HG02678 (cell line): ENCODE results near the gene ACSF3.
"Not testable (repeated sequence)": the region's sequence is repeated elsewhere in the genome, so short reads cannot be mapped to it uniquely, and the experiment has no call there.

Experiments
- ATAC-seq: cut with Tn5 transposase; IDR thresholded peaks from one replicate; pipeline ENCODE4 v1.9.1; 2021; ENCODE audit warnings: mild to moderate bottlenecking, moderate library complexity; ENCODE audit not compliant: unreplicated experiment

ACSF3 gene

DNA sequence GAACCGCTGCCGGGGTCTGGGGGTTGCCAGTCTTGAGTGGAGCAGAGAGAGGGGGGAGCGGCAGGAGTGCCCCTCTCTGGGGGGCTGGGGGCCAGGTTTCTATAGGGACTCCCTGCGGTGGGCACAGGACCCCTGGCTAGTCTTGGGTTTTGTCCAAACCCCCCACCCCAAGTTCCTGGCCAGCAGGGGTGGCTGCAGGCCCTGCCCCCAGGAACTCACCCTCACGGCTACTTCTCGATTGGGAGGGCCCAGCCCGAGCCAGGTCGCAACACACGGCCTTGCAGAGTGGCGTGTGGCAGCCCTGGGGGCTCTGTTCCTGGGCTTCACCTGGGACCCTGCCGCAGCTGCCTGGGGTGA, 78.5 kb downstream of the ACSF3 start:
- ATAC-seq = no peak

DNA sequence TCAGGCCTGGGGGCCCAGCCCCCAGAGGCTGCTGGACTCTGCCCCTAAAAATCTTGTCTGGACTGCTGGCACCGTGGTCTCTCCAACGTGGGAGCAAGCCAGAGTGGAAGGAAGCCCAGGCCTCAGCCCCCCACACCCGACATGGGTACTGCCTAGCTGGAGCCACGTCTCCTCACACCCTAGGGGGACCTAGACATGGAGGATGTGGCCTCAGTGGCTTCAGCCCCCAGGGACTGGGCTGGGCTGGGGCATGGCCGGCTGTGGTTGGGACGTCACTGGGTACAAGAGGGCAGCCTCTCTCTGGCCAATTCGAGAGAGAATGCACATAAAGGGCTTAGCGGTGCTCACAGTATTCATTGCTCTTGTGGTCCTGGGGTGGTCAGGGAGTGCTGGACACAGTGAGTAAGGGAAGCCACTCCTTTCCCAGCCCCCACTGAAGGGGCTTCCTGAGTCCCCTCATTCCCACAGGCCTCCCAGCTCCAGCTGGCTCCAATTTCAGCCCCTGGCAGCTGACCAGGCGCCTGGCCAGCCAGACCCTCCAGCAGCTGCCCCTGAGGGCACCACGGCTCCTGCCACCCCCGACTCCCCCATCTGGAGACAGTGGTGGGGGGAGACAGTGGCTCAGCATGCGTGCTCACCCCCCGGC, 79.0 kb downstream of the ACSF3 start:
- no peak for ATAC-seq

DNA sequence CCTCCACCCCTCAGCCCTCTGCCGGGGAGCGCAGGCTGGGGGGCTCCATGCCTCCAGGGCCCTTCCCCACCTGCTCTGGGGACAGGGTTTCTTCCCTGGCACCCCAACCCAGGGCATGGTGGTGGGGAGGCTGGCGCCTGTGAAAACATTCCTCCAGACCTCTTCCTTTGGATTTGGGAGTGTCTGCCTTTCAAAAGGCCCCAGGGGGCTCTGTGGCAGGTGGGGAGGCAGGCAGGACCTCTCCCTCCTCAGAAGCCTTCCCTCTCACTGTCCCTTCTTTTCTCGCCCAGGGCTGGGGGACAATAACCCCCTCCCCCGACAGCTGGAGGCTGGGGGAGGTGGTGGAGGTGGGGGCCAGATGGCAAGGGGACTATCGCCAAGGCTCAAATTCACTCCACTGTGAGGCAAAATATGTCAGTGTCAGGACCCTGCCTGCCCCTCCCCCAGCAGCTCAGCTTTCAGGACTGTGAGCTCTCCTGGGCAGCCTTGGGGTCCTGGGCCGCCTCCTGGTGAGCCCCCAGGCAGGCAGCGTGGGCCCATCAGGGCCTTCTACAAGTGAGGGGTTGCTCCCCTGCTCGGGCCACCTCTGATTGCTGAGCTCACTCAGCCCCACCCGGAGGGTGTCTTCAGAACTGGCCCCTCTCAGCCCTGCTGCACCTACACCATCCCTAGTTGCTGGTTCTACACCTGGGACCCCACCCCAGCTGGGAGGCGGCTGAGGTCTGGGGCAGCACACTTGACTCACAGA, 79.7 kb downstream of the ACSF3 start:
- ATAC-seq = no peak

DNA sequence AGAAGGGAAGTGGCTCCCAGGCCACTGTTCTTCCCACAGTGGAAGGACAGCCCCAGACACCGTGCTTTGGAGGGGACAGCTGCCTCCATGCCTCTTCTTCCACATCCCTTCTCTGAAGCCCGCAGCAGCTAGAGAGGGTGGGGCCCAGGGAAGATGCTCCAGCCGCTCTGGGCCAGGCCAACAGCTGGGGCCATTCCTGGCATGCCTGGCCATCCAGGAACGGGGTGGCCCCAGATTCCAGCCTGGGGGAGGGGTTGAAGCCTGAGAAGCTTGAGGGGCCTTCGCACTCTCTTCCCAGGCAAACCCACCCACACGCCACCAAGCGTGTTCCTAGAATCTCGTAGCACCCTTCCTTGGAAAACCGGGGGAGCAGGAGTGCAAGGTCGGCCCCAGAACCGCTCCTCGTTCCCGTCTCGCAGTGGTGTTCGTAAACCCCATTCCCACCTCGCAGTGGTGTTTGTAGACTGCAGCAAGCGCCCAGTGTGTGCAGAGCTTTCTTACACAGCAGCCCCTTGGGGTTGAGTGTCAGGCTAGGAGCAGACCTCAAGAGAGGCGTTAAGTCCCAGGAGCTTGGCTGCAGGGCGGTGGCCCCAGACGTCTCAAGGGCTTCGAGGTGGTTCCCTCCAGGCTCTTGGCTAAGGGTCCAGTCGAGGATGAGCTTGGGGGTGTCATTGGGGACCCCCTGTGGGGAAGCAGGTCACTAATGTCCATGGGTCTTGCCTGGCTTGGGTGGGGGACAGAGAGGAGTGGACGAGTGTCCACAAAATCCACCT, 80.6 kb downstream of the ACSF3 start:
- ATAC-seq = no peak

DNA sequence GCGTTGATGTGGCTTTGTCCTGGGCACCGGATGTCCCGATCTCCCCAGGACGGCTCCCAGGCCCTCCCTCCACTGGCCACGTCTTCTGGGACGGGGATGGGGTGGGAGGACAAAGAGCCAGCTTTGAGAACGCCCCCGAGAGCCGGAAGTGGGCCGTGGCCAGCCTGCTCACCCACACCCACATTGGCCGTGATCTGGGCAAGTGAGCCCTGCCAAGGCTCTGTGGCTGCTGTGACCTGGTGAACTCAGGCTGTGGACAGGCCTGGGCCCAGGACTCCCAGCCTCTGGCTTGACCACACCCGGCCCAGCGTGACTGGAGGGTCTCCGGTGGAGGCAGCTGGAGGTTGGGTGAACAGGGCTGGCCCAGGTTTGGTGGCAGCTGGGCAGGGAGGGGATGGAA, 81.2 kb downstream of the ACSF3 start:
- ATAC-seq = no peak

DNA sequence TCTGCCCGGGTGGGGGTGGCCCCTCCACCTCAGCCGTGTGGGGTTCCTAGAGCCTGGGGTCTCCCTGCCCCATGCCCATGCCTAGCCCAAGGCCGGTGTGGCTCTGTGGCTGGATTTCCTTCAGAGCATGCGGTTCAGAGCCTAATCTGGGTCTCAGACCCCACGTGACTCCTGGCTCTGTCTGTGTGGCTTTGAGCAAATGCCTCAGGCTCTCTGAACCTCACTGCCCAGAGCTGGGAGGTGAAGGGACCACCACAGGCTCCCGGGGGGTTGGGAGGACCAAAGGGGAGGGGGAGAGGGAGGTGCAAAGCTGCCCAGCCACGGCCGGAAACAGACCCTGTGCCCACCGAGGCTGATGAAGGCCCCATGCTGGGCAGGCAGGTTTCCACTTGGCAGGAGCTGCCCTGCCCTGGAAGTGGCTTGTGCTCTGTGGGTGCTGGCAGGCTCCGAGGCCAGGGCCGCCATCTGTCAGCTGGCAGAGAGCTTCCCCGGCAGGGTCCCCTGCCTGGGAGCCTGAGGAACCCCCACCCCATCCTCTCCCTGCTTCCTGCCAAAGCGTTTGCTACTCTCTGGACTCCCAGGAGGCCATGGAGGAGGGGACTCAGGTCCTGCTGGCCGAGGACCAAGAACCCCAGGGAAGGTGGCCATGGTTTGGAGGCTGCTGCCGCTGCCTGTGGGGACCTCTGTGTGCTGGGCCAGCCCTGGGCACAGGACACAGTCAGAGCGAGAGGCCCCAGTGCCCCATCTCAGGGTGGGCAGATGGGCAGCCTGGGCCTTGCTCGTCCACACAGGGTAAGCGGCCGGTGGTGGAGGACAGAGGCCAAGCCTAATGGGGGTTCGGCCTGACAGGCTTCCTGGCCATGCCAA, 81.9 kb downstream of the ACSF3 start:
- ATAC-seq = no peak

DNA sequence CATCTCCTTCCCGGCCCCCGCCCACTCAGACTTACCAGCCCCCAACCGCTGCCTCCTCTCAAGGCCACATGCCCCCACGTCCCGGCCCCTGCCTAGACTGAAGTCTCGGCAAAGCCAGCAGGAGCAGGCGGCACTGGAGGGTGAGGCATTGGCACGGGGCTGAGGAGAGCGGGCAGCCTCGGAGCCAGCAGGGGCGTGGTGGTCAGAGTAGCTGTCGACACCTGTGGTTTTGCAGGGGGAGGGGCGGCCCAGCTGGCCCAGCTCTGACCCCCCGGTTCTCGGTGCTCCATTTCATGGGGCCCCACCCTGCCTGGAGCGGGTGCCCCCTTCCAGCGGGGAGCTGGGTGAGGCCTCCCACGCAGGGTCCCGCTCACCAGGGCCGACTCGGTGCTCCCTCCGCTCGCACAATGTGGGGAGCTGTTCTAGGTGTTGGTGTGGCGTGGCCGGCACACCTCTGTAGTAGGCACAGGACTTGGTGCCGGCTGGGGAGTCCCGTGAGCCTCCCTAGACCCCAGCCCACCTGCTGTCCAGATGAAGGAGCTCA, 82.6 kb downstream of the ACSF3 start:
- ATAC-seq = no peak

DNA sequence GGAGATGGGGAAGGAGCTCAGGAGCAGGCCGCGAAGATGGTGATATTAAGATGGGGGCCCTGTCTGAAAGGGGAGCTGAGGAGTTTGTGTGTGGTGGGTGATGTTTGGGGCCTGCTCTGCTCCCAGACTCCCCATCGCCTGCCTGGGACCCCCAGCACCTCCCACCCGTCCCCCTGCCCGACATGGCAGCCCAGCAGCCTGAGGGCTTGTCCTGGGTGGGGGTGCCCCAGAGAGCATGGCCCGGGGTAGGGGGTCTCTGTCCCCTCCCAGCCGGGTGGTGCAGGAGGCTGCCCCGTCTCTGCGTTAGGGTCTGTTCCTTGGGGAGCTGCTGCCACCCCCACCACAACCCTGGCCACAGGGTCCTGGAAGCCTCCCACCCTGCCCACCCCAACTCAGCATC, 83.1 kb downstream of the ACSF3 start:
- ATAC-seq = no peak

DNA sequence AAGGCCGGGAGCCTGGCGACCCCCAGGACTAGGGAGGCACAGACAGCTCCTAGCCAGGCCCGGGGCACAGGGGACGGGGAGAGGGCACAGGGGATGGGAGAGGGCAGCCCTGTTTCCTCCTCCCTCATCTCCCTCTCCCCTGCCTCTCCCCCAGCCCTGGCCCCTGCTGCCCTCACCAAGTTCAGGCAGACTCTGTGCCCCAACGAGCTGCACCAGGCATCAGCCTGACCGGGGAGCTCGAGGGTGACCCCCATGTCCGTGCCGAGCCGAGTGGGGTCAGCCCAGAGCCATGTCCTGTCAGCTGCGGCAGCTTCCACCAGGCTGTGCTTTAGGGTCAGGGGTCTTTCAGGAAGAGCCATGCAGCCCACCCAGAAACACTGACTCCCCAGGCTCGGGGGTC, 83.8 kb downstream of the ACSF3 start:
- ATAC-seq = no peak

DNA sequence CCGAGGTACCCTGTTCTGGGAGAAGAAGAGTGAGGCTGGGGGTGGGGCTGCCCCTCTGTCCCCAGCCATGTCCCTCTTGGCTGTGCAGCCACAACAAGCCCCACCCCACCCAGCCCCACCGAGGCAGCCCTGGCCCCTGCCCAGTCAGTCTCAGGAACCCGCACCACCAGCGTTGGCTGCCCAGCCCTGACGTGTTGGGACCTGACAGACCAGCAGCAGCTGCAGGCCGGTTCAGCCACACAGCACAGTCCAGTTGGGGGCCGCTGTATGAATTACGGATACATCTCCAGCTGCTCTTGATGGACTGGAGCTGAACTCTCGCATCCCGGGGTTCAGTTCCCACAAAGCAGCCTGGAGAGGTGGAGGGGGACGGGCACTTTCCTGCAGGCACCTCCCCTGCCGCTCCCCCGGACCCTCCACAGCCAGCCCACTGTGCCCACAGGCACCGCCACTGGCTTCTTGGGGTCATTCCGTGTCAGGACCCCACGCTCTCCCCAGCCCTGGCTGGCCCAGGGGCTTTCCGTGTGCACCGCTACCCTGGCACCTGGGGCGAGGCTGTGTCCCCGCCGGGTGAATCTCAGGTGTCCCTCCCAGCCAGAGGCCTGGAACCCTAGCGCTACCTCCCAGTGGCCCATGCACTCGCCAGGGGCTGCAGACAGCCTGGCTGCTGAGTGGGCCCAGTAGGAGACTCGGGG, 84.9 kb downstream of the ACSF3 start:
- no peak for ATAC-seq

DNA sequence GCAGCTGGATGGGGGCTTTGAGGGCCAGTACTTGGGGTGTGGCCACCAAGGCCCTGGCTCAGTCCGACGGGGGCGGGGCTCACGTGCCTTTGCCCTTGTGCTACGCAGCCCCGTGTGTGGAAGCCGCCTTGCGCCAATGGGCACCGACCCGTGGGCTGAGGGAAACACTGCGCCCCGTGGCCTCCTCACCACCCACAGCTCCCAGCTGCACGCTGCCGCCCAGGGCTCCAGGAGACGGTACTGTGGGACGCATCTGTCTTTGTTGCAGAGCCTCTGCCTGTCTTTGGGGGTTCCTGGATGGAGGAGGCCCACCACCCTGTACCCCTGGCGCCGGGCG, 85.5 kb downstream of the ACSF3 start:
- no peak for ATAC-seq

DNA sequence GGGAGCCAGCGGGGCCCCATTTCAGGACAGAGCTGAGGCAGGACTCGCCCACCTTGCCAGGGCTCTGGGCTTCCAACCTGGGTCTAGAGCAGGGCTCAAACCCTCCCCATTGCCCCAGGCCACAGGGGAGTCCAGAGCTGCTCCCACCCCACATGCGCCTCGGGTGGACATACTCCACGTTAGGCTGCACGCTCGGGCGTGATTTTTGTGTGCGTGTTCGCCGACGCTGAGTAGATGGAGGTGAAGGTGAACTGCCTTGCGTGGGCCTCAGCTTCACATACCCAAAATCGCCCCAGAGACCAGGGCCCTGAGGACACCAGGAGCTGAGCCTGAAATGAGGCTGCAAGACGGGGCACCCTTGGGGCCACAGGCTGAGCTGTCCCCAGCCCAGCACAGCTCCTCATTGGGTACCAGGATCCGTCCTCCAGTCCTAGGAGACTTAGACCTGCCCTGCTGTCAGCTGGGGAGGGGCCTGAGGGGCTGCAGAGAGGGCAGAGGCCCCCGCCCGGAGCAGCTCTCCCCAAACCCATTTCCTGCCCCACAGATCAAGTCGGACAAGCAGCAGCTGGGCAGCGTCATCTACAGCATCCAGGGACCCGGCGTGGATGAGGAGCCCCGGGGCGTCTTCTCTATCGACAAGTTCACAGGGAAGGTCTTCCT, 86.1 kb downstream of the ACSF3 start:
- no peak for ATAC-seq

DNA sequence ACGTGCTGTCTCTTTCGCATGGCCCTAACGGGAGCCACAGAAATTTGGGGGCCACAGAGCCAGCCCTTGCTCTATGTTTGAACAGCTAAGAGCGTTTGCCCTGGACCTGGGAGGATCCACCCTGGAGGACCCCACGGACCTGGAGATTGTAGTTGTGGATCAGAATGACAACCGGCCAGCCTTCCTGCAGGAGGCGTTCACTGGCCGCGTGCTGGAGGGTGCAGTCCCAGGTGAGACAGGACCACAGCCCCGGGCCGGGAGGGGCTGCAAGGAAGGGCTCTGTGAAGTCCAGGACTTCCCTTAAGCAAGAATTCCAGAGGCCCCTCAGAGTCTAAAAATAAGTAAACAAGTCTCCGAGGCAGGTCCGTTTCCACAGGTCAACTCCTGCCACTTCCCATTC, 89.8 kb downstream of the ACSF3 start:
- ATAC-seq = no peak

DNA sequence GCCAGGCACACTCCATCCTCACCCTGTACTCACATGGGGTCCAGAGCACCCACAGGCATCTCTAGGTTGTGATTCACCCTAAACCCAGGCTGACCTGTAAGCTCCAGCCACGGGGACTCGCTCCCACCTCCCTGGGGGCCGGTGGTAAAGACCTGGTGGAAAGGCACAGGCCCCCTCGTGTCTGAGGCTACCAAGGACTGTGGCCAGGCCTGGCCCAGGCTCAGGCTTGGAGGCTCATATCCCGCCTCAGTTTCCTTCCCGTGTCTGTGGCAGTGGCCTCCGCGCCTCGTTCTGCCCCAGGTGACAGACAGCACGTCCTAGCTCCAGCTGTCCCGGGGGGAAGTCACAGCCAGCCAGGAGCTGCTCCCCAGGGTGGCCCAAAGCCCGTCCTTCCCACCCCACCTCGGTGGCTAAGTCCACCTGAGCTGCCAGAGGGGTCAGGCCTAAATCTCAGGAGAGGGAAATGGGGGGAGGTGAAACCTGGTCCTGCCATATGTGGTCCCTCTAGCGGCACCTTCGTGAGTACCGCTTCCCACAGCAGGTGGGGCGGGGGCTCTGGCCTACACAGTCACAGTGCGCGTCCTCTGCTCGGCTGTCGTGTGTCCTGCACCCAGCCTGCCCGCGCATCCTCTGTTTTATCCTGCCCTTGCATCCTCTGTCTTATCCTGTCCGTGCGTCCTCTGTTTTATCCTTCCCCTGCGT, 90.5 kb downstream of the ACSF3 start:
- no peak for ATAC-seq

DNA sequence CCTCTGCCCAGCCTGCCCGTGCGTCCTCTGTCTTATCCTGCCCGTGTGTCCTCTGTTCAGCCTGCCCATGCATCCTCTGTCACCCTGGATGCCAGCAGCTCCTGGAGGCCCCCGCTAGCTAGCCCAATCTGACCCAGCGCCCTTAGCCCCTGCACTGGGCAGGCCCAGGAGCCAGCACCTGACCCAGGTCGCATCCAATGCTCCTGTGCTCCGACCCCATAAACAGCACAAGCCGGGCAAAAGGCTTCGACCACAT, 91.0 kb downstream of the ACSF3 start:
- no peak for ATAC-seq

DNA sequence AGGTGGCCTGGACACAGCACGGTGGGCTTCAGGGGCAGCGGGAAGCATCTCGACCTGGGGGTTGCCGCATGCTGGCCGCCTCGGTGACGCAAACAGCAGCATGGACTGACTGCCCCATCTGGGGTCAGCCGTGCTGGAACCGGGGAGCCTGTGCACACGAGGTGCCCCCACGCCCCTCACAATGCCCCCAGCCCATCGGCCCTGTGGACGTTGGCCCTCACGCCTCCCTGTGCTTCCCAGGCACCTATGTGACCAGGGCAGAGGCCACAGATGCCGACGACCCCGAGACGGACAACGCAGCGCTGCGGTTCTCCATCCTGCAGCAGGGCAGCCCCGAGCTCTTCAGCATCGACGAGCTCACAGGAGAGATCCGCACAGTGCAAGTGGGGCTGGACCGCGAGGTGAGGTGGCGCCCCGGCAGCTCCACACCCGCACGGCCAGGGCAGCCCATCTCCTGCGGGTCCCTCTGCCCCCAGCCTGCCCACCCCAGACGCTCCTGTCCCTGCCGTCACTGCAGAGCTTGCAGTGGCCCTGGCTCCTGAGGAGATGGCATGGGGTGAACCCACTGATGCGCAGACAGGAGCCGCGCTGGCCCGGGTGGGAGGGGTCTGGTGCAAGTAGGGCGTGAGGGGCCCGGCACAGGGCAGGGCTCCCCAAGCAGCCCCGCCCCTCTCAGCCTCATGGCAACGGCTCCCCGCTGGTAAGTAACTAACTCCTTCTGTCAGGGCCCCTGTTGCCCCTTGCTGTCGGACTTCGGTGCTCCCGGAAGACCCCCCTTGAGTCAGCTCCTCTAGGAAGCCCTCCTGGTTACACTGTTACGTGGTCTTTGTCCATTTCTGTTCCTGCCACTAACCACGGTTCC, 91.5 kb downstream of the ACSF3 start:
- no peak for ATAC-seq

DNA sequence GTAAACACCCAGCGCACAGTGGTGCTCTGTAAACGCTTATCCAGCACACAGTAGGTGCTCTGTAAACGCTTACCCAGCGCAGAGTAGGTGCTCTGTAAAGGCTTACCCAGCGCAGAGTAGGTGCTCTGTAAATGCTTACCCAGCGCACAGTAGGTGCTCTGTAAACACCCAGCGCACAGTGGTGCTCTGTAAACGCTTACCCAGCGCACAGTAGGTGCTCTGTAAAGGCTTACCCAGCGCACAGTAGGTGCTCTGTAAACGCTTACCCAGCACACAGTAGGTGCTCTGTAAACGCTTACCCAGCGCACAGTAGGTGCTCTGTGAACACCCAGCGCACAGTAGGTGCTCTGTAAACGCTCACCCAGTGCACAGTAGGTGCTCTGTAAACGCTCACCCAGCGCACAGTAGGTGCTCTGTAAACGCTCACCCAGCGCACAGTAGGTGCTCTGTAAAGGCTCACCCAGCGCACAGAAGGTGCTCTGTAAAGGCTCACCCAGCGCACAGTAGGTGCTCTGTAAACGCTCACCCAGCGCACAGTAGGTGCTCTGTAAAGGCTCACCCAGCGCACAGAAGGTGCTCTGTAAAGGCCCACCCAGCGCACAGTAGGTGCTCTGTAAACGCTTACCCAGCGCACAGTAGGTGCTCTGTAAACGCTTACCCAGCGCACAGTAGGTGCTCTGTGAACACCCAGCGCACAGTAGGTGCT, 92.4 kb downstream of the ACSF3 start:
- not testable (repeated sequence) for ATAC-seq

DNA sequence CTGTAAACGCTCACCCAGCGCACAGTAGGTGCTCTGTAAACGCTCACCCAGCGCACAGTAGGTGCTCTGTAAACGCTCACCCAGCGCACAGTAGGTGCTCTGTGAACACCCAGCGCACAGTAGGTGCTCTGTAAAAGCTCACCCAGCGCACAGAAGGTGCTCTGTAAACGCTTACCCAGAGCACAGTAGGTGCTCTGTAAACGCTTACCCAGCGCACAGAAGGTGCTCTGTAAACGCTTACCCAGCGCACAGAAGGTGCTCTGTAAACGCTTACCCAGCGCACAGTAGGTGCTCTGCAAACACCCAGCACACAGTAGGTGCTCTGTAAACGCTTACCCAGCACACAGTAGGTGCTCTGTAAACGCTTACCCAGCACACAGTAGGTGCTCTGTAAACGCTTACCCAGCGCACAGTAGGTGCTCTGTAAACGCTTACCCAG, 93.0 kb downstream of the ACSF3 start:
- not testable (repeated sequence) for ATAC-seq
